Endodermal cell (in vitro differentiated cells): ENCODE results near the gene TMBIM1. TPM values are rescaled to one million over a fixed set of nuclear protein-coding genes. Genes with fewer than 3 reads are reported as not detected.
A peak's percentile ranks its signal among the peaks of the same experiment; 100 is the strongest.

Source experiments
- DNase-seq: peaks from one replicate; pipeline ENCODE4 v3.0.0-alpha.2; 2017
- H3K27ac ChIP-seq: 2 replicates; pipeline ENCODE4 v1.5.1; 2013; ENCODE audit warnings: mild to moderate bottlenecking, low read depth, low read length, moderate library complexity
- H3K27me3 ChIP-seq: 2 replicates; pipeline ENCODE4 v1.6.1; 2013; ENCODE audit warnings: mild to moderate bottlenecking, low read length, moderate library complexity; ENCODE audit not compliant: insufficient read depth, control insufficient read depth, poor library complexity, severe bottlenecking
- H3K36me3 ChIP-seq: 2 replicates; pipeline ENCODE4 v1.7.0; 2013; ENCODE audit warnings: mild to moderate bottlenecking, low read length, moderate library complexity; ENCODE audit not compliant: control insufficient read depth, insufficient read depth
- H3K4me1 ChIP-seq: one replicate; pipeline ENCODE4 v1.7.0; 2013; ENCODE audit warnings: low read length; ENCODE audit not compliant: control insufficient read depth, insufficient read depth
- H3K4me3 ChIP-seq: 2 replicates; pipeline ENCODE4 v1.5.1; 2013; ENCODE audit warnings: mild to moderate bottlenecking, low read length, moderate library complexity
- H3K9ac ChIP-seq: 2 replicates; pipeline ENCODE4 v1.6.1; 2013; ENCODE audit warnings: mild to moderate bottlenecking, low read length, moderate library complexity; ENCODE audit not compliant: poor library complexity, severe bottlenecking; ENCODE audit errors: extremely low read depth
- H3K9me3 ChIP-seq: 2 replicates; pipeline ENCODE4 v1.6.1; 2013; ENCODE audit warnings: mild to moderate bottlenecking, low read length, moderate library complexity; ENCODE audit not compliant: control insufficient read depth
- H3K27ac Mint-ChIP-seq: 2 replicates; pipeline ENCODE4 v1.8.0; 2020; ENCODE audit warnings: mixed read lengths
- H3K27me3 Mint-ChIP-seq: 2 replicates; pipeline ENCODE4 v1.8.0; 2021; ENCODE audit warnings: mild to moderate bottlenecking, mixed read lengths; ENCODE audit not compliant: insufficient read depth
- H3K36me3 Mint-ChIP-seq: 2 replicates; pipeline ENCODE4 v1.8.0; 2020; ENCODE audit warnings: low read depth, mixed read lengths
- H3K4me1 Mint-ChIP-seq: 2 replicates; pipeline ENCODE4 v1.8.0; 2020; ENCODE audit warnings: mixed read lengths
- H3K4me3 Mint-ChIP-seq: 2 replicates; pipeline ENCODE4 v1.8.0; 2020; ENCODE audit warnings: mild to moderate bottlenecking, moderate library complexity, mixed read lengths
- H3K9me3 Mint-ChIP-seq: 2 replicates; pipeline ENCODE4 v1.8.0; 2020; ENCODE audit warnings: mild to moderate bottlenecking, mixed read lengths
- CTCF ChIP-seq: fragments of 200-600 bp; sonication (generic); conservative IDR thresholded peaks from 2 replicates; pipeline ENCODE4 v1.5.0; 2021; ENCODE audit warnings: antibody characterized with exemption, mild to moderate bottlenecking
- WGBS, 2 experiments: methylation state at CpG; one replicate each; pipeline versions ENCODE4 v1.1.5 to v1.1.7; 2013; ENCODE audit warnings: missing lambda C conversion rate in 2 of 2, mixed read lengths in 1 of 2; ENCODE audit not compliant: insufficient coverage in 1 of 2, insufficient read length in 1 of 2; 5-methylcytosine and 5-hydroxymethylcytosine counted together
- total RNA-seq, 2 donors: library from RNA; stranded (reverse); fragmentation: NEBNext Ultra II Directional in 1 of 2; extraction: Animal tissue kit (Norgen Biotek cat#: 25700) in 1 of 2; gene quantifications; 2 replicates in 1 of 2; 3 replicates in 1 of 2; pipeline ENCODE4 v1.2.1, GENCODE V29; 2021

TMBIM1 gene
- total RNA-seq, 2 donors from 2014 or later: 50.7 to 53.8 TPM

- no peaks in the 10 kb centered on the region for H3K9me3 ChIP-seq
- no peak overlapping the region for H3K27ac ChIP-seq
- H3K27me3 Mint-ChIP-seq: no peaks in the 10 kb centered on the region
- no peak overlapping the region for H3K4me3 ChIP-seq
- H3K36me3 Mint-ChIP-seq: no peaks in the 10 kb centered on the region
- DNase-seq: no peak
- no peaks in the 10 kb centered on the region for H3K27me3 ChIP-seq
- no peak for TF ChIP-seq CTCF
- H3K36me3 ChIP-seq: no peaks in the 10 kb centered on the region
- no peak overlapping the region for H3K27ac Mint-ChIP-seq
- WGBS, 2 experiments: 67 to 91% methylated on average over 1 to 2 of the region's 2 CpGs
- H3K4me3 Mint-ChIP-seq: no peak overlapping the region
- no peak overlapping the region for H3K9ac ChIP-seq
- peaks cover 5% of the 10 kb centered on the region for H3K4me1 ChIP-seq
- H3K4me1 Mint-ChIP-seq: peaks cover 33% of the 10 kb centered on the region
- no peaks in the 10 kb centered on the region for H3K9me3 Mint-ChIP-seq
Observed at GRCh38 chr2:218326315-218326714, 34.0 kb upstream of the TMBIM1 start.

GRCh38 chr2:218325566-218326160 is 33.4 kb upstream of the TMBIM1 start:
- H3K27me3 Mint-ChIP-seq: no peaks in the 10 kb centered on the region
- H3K9me3 Mint-ChIP-seq: no peaks in the 10 kb centered on the region
- H3K36me3 Mint-ChIP-seq: no peaks in the 10 kb centered on the region
- no peak for DNase-seq
- Histone ChIP-seq H3K4me1 (peaks cover 5% of the 10 kb centered on the region), H3K9me3 (no peaks in the 10 kb centered on the region), H3K9ac (no peak overlapping the region), H3K27me3 (no peaks in the 10 kb centered on the region), H3K4me3 (no peak overlapping the region), H3K27ac (no peak overlapping the region), H3K36me3 (no peaks in the 10 kb centered on the region)
- 70 to 77% methylated on average over 2 to 4 of the region's 4 CpGs for WGBS, 2 experiments
- H3K27ac Mint-ChIP-seq: no peak overlapping the region
- no peak for TF ChIP-seq CTCF
- H3K4me1 Mint-ChIP-seq: peaks cover 33% of the 10 kb centered on the region
- no peak overlapping the region for H3K4me3 Mint-ChIP-seq

DNA sequence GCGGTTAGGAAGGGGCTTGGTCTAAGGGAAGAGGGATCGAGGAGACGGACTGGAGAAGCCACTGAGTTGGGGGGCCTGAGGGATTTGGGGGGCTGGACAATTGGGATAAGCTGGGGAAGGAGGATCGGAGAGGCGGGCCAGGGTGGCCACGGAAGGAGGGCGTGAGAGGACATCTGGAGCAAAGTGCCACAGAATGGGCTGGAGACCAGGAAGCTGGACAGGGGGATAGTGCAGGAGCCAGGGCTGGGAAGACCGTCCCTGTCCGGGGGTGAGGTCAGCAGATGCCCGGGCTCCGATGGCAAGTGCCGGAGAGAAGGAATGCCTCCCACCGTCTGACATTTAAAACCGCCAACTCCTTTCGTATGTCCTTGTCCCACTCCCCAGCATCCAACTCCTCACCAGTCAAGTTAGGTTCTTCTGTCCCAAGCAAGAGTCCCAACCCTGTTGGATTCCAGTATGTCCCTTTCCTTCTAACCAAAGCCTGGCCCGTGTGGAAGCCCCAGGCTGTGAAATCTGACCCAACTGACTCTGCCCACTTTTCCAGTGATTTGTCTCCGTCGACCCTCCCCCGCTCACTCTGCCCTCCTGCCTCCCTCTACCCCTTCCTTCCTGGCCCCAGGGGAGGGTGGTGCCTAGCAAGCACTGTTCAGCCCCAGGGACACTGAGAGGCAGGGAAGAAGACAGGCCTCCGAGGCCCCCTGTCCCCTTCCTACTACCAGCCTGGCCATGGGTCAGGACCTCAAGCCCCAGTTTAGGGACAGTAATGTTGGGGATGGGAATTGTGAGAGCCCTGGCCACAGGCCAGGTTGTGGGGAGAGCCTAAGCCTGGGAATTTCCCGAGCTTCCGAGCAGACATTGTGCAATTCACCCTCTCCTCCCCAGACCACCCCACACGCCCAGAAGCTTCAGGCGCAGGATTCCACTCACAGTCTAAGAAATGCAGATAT is 31.5 kb upstream of the TMBIM1 start:
- WGBS, 2 experiments: 5 to 15% methylated on average over 8 to 24 of the region's 24 CpGs
- no peaks in the 10 kb centered on the region for H3K36me3 ChIP-seq
- TF ChIP-seq CTCF: no peak
- peaks cover 33% of the 10 kb centered on the region for H3K4me1 Mint-ChIP-seq
- H3K27ac Mint-ChIP-seq: peak overlapping the region; percentile 95
- peak overlapping the region; percentile 90 for H3K4me3 Mint-ChIP-seq
- peak; percentile 85 for DNase-seq
- peak overlapping the region; percentile 4 for H3K27ac ChIP-seq
- peak overlapping the region; percentile 21 for H3K9ac ChIP-seq
- no peaks in the 10 kb centered on the region for H3K9me3 Mint-ChIP-seq
- H3K36me3 Mint-ChIP-seq: no peaks in the 10 kb centered on the region
- peak overlapping the region; percentile 95 for H3K4me3 ChIP-seq
- H3K9me3 ChIP-seq: no peaks in the 10 kb centered on the region
- H3K4me1 ChIP-seq: peaks cover 5% of the 10 kb centered on the region
- H3K27me3 ChIP-seq: no peaks in the 10 kb centered on the region
- no peaks in the 10 kb centered on the region for H3K27me3 Mint-ChIP-seq
